AML-193 (cell line): ENCODE results near the gene TRPV2.

ENCODE experiments used
- DNase-seq, 2 experiments: peaks; one replicate each; lab custom pipeline; 2025; lab: John Stamatoyannopoulos, UW

The TRPV2 gene

GRCh38 chr17:16407911-16408588 lies 7.3 kb upstream of the TRPV2 start:
- DNase-seq, result no peak

- DNase-seq, result no peak
Measured at GRCh38 chr17:16417399-16417798, 2.0 kb downstream of the TRPV2 start.

- no peak for DNase-seq
Measured at GRCh38 chr17:16417896-16418684, 2.7 kb downstream of the TRPV2 start.

- DNase-seq, result no peak
Measured at GRCh38 chr17:16418685-16419068, 3.3 kb downstream of the TRPV2 start.

GRCh38 chr17:16419074-16419928 lies 3.9 kb downstream of the TRPV2 start:
- DNase-seq, result no peak

- DNase-seq, result no peak
Measured at GRCh38 chr17:16419929-16420271, 4.5 kb downstream of the TRPV2 start.

GRCh38 chr17:16422416-16422815 lies 7.0 kb downstream of the TRPV2 start:
- no peak for DNase-seq

GRCh38 chr17:16423226-16423872 lies 8.0 kb downstream of the TRPV2 start:
- no peak for DNase-seq

- no peak for DNase-seq
Measured at GRCh38 chr17:16425202-16425601, 9.8 kb downstream of the TRPV2 start.

- DNase-seq, result no peak
Measured at GRCh38 chr17:16425698-16426659, 10.6 kb downstream of the TRPV2 start.

- no peak for DNase-seq
Measured at GRCh38 chr17:16427020-16427419, 11.6 kb downstream of the TRPV2 start.

- DNase-seq, result no peak
Measured at GRCh38 chr17:16428098-16428882, 12.9 kb downstream of the TRPV2 start.

- no peak for DNase-seq
Measured at GRCh38 chr17:16429083-16429482, 13.7 kb downstream of the TRPV2 start.

GRCh38 chr17:16430650-16431049 lies 15.3 kb downstream of the TRPV2 start:
- no peak for DNase-seq

- no peak for DNase-seq
Measured at GRCh38 chr17:16432017-16432416, 16.6 kb downstream of the TRPV2 start.

- no peak for DNase-seq
Measured at GRCh38 chr17:16433514-16433913, 18.1 kb downstream of the TRPV2 start.

- DNase-seq, result no peak
Measured at GRCh38 chr17:16434662-16435061, 19.3 kb downstream of the TRPV2 start.

- DNase-seq, result no peak
Measured at GRCh38 chr17:16435925-16436886, 20.8 kb downstream of the TRPV2 start.

GRCh38 chr17:16437083-16437482 lies 21.7 kb downstream of the TRPV2 start:
- DNase-seq, result no peak
